ENCODE measurements around the gene TMEM187.

DNA sequence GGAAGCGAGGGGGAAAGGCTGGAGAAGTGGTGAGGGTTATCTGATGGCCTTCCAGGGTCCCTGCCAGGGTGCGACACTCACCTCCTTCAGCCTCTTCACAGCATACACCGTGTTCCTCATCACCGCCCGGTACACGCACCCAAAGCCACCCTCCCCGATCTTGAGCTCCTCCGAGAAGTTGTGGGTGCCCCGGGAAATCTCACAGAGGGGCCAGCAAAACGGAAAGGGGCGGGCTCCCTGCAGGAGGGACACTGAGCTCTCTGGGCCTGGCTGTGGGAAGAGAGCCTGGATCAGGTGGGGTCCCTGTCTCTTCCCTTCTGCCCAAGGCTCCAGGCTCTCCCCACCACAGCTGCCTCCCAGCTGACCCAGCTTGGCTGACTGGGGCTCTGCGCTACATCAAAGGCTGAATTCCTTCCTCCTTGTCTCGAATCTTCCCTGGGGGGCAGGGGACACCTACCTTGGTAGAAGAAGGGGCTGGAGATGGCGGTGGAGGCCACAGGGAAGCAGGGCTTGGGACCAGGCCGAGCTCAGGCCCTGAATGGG, 46.0 kb downstream of the TMEM187 start:
- TF ChIP-seq, protein P1, sequence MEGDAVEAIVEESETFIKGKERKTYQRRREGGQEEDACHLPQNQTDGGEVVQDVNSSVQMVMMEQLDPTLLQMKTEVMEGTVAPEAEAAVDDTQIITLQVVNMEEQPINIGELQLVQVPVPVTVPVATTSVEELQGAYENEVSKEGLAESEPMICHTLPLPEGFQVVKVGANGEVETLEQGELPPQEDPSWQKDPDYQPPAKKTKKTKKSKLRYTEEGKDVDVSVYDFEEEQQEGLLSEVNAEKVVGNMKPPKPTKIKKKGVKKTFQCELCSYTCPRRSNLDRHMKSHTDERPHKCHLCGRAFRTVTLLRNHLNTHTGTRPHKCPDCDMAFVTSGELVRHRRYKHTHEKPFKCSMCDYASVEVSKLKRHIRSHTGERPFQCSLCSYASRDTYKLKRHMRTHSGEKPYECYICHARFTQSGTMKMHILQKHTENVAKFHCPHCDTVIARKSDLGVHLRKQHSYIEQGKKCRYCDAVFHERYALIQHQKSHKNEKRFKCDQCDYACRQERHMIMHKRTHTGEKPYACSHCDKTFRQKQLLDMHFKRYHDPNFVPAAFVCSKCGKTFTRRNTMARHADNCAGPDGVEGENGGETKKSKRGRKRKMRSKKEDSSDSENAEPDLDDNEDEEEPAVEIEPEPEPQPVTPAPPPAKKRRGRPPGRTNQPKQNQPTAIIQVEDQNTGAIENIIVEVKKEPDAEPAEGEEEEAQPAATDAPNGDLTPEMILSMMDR (IDR thresholded peaks at IDR 0.05): no peak
- TF ChIP-seq POLR2A (IDR thresholded peaks at IDR 0.05): no peak

Measured in prostate gland (tissue), 2 donors.